ENCODE results near the gene GAL3ST3. TPM values are rescaled to one million over a fixed set of nuclear protein-coding genes. Genes with fewer than 3 reads are reported as not detected.
A peak's percentile ranks its signal among the peaks of the same experiment; 100 is the strongest.

Gene GAL3ST3
- total RNA-seq, 2 experiments from 2014 or later = 0.14 to 0.44 TPM

GRCh38 chr11:66047541-66048365 is 1.2 kb downstream of the GAL3ST3 start:
- H3K4me3 Mint-ChIP-seq = no peak overlapping the region
- H3K36me3 Mint-ChIP-seq = peaks cover 5% of the 10 kb centered on the region
- POLR2A ChIA-PET = interaction anchor here (0.5 to 1.8 kb wide), 2 partner anchors 10 to 45 kb away, joined by 4 to 6 read pairs; partner anchors contain the start of genes BANF1 and EIF1AD
- ATAC-seq (ENCODE audit: low read depth) (no peak), DNase-seq (no peak)
- H3K4me1 Mint-ChIP-seq = peaks cover 21% of the 10 kb centered on the region
- H3K9me3 Mint-ChIP-seq = no peaks in the 10 kb centered on the region
- peaks cover 14% of the 10 kb centered on the region for H3K27me3 Mint-ChIP-seq
- no peak overlapping the region for H3K27ac Mint-ChIP-seq

- peaks cover 14% of the 10 kb centered on the region for H3K27me3 Mint-ChIP-seq
- no peak overlapping the region for H3K27ac Mint-ChIP-seq
- no peak for ATAC-seq (ENCODE audit: low read depth)
- no peak overlapping the region for H3K4me3 Mint-ChIP-seq
- no peaks in the 10 kb centered on the region for H3K36me3 Mint-ChIP-seq
- peaks cover 20% of the 10 kb centered on the region for H3K4me1 Mint-ChIP-seq
- no peaks in the 10 kb centered on the region for H3K9me3 Mint-ChIP-seq
- POLR2A ChIA-PET = interaction anchor here (1.8 kb wide), 1 partner anchor 44 kb away, joined by 6 read pairs; the partner anchor contains the start of genes BANF1 and EIF1AD
- no peak for DNase-seq
These were observed 2.1 kb downstream of the GAL3ST3 start for GRCh38 chr11:66046901-66047300.

- H3K4me1 Mint-ChIP-seq = peaks cover 10% of the 10 kb centered on the region
- no peak overlapping the region for H3K27ac Mint-ChIP-seq
- H3K4me3 Mint-ChIP-seq = peak overlapping the region; percentile 18
- no peaks in the 10 kb centered on the region for H3K9me3 Mint-ChIP-seq
- no peaks in the 10 kb centered on the region for H3K36me3 Mint-ChIP-seq
- POLR2A ChIA-PET = no interaction called here
- ATAC-seq (ENCODE audit: low read depth) (peak; percentile 90), DNase-seq (peak; percentile 84)
- peaks cover 21% of the 10 kb centered on the region for H3K27me3 Mint-ChIP-seq
These were observed 3.8 kb downstream of the GAL3ST3 start for GRCh38 chr11:66045177-66045639.

GRCh38 chr11:66044757-66045156 is 4.2 kb downstream of the GAL3ST3 start:
- Mint-ChIP-seq H3K27ac (no peak overlapping the region), H3K27me3 (peaks cover 23% of the 10 kb centered on the region), H3K9me3 (no peaks in the 10 kb centered on the region), H3K4me3 (peak overlapping the region; percentile 18), H3K4me1 (peaks cover 10% of the 10 kb centered on the region), H3K36me3 (no peaks in the 10 kb centered on the region)
- no peak for DNase-seq
- POLR2A ChIA-PET = no interaction called here
- ATAC-seq (ENCODE audit: low read depth) = peak; percentile 8

GRCh38 chr11:66042996-66043906 is 5.7 kb downstream of the GAL3ST3 start:
- no peak for DNase-seq
- no peaks in the 10 kb centered on the region for H3K9me3 Mint-ChIP-seq
- no peak overlapping the region for H3K4me3 Mint-ChIP-seq
- no peaks in the 10 kb centered on the region for H3K36me3 Mint-ChIP-seq
- ATAC-seq (ENCODE audit: low read depth) = no peak
- H3K27ac Mint-ChIP-seq = no peak overlapping the region
- peaks cover 22% of the 10 kb centered on the region for H3K27me3 Mint-ChIP-seq
- POLR2A ChIA-PET = no interaction called here
- H3K4me1 Mint-ChIP-seq = peaks cover 6% of the 10 kb centered on the region

- POLR2A ChIA-PET = no interaction called here
These were observed 6.5 kb downstream of the GAL3ST3 start for GRCh38 chr11:66042227-66042995.

GRCh38 chr11:66039765-66040164 is 9.2 kb downstream of the GAL3ST3 start:
- H3K4me3 Mint-ChIP-seq = no peak overlapping the region
- peaks cover 3% of the 10 kb centered on the region for H3K4me1 Mint-ChIP-seq
- no peaks in the 10 kb centered on the region for H3K9me3 Mint-ChIP-seq
- H3K27me3 Mint-ChIP-seq = peaks cover 15% of the 10 kb centered on the region
- H3K36me3 Mint-ChIP-seq = no peaks in the 10 kb centered on the region
- no peak for DNase-seq
- POLR2A ChIA-PET = no interaction called here
- no peak for ATAC-seq (ENCODE audit: low read depth)
- H3K27ac Mint-ChIP-seq = no peak overlapping the region

More at GRCh38 chr11:66042227-66042995, 6.5 kb downstream of the GAL3ST3 start:
- Mint-ChIP-seq H3K27me3 (peaks cover 16% of the 10 kb centered on the region), H3K4me1 (peaks cover 6% of the 10 kb centered on the region), H3K9me3 (no peaks in the 10 kb centered on the region), H3K4me3 (no peak overlapping the region), H3K27ac (no peak overlapping the region), H3K36me3 (no peaks in the 10 kb centered on the region)
- ATAC-seq (ENCODE audit: low read depth) (no peak), DNase-seq (no peak)

- POLR2A ChIA-PET = no interaction called here
- ATAC-seq (ENCODE audit: low read depth) (no peak), DNase-seq (no peak)
- Mint-ChIP-seq H3K4me3 (no peak overlapping the region), H3K27ac (no peak overlapping the region), H3K4me1 (no peaks in the 10 kb centered on the region), H3K27me3 (peaks cover 17% of the 10 kb centered on the region), H3K9me3 (no peaks in the 10 kb centered on the region), H3K36me3 (no peaks in the 10 kb centered on the region)
These were observed 11.6 kb downstream of the GAL3ST3 start for GRCh38 chr11:66037327-66037726.

- Mint-ChIP-seq H3K36me3 (no peaks in the 10 kb centered on the region), H3K9me3 (no peaks in the 10 kb centered on the region), H3K27me3 (peaks cover 14% of the 10 kb centered on the region), H3K27ac (no peak overlapping the region), H3K4me3 (no peak overlapping the region), H3K4me1 (no peaks in the 10 kb centered on the region)
- no peak for ATAC-seq (ENCODE audit: low read depth)
- DNase-seq = no peak
- POLR2A ChIA-PET = no interaction called here
These were observed 12.6 kb downstream of the GAL3ST3 start for GRCh38 chr11:66036334-66036710.

GRCh38 chr11:66035653-66036333 is 13.2 kb downstream of the GAL3ST3 start:
- Mint-ChIP-seq H3K27ac (no peak overlapping the region), H3K9me3 (no peaks in the 10 kb centered on the region), H3K4me1 (no peaks in the 10 kb centered on the region), H3K4me3 (no peak overlapping the region), H3K36me3 (no peaks in the 10 kb centered on the region), H3K27me3 (peaks cover 11% of the 10 kb centered on the region)
- POLR2A ChIA-PET = interaction anchor here (0.6 kb wide), 1 partner anchor 325 kb away, joined by 4 read pairs; no protein-coding TSS in a partner anchor
- ATAC-seq (ENCODE audit: low read depth) (no peak), DNase-seq (no peak)

- H3K27ac Mint-ChIP-seq = no peak overlapping the region
- no peaks in the 10 kb centered on the region for H3K36me3 Mint-ChIP-seq
- POLR2A ChIA-PET = no interaction called here
- H3K4me1 Mint-ChIP-seq = no peaks in the 10 kb centered on the region
- H3K9me3 Mint-ChIP-seq = no peaks in the 10 kb centered on the region
- no peak overlapping the region for H3K4me3 Mint-ChIP-seq
- peaks cover 6% of the 10 kb centered on the region for H3K27me3 Mint-ChIP-seq
- ATAC-seq (ENCODE audit: low read depth) (no peak), DNase-seq (no peak)
These were observed 15.8 kb downstream of the GAL3ST3 start for GRCh38 chr11:66032957-66033735.

- H3K27me3 Mint-ChIP-seq = peaks cover 11% of the 10 kb centered on the region
- no peak within 1 kb of the TSS for H3K27ac Mint-ChIP-seq
- H3K4me3 Mint-ChIP-seq = no peak within 1 kb of the TSS
- H3K36me3 Mint-ChIP-seq = no peaks in the 10 kb centered on the region
- peaks cover 6% of the 10 kb centered on the region for H3K4me1 Mint-ChIP-seq
- H3K9me3 Mint-ChIP-seq = no peaks in the 10 kb centered on the region
- DNase-seq = no peak
- POLR2A ChIA-PET = no interaction called here
- no peak for ATAC-seq (ENCODE audit: low read depth)
These were observed 22.9 kb downstream of the GAL3ST3 start, which contains the start of gene CATSPER1 for GRCh38 chr11:66026017-66026529. CATSPER1 (minus strand) TSS chr11:66026479; CDS start chr11:66026379, 100 bp downstream.

All from activated naive CD8-positive, alpha-beta T cell treated with anti-CD3 and anti-CD28 coated beads, Interleukin-2, amount 10 ng/mL, durations not matched to agents 7 days and 5 days (primary cell).